Measurements from ENCODE around the gene HS3ST3A1. TPM values are rescaled to one million over a fixed set of nuclear protein-coding genes. Genes with fewer than 3 reads are reported as not detected.

Gene HS3ST3A1
- polyA plus RNA-seq, 1 donor = 1.6 TPM

DNA sequence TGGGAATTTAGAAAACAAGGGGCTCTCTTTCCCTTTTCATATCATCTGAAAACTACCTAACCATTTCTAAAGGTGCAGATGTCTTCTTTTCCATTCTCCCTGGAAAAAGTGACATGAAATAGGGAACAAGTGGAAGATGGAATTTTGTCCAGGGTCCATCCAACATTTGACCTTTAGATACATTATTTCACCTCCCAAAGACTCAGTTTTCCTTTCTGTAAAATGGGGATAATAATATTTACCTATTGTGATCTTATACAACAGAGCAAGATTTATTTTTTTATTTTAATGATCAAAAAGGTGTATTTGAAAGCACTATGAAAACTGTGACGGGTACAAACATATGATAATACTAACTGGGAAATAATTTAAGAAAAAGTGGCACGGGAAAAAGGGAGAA is 106.3 kb downstream of the HS3ST3A1 start:
- DNase-seq = no peak

DNA sequence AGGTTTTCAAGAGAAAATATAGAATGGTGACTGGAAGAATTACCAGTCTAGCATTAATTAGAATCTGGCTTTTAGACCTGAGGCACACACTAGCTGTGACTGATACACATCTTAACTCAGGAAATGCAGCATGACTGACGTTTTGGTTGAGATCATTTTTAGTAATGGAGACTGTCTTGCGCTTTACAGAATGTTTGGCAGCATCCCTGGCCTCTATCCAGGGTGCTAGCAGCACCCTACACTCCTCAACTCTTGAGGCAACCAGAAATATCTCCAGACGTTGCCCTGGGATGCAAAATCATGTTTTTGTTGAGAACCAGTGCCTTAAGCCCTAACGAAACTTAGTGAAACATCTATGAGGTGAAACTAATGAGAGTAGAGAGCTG is 109.0 kb downstream of the HS3ST3A1 start:
- no peak for DNase-seq

DNA sequence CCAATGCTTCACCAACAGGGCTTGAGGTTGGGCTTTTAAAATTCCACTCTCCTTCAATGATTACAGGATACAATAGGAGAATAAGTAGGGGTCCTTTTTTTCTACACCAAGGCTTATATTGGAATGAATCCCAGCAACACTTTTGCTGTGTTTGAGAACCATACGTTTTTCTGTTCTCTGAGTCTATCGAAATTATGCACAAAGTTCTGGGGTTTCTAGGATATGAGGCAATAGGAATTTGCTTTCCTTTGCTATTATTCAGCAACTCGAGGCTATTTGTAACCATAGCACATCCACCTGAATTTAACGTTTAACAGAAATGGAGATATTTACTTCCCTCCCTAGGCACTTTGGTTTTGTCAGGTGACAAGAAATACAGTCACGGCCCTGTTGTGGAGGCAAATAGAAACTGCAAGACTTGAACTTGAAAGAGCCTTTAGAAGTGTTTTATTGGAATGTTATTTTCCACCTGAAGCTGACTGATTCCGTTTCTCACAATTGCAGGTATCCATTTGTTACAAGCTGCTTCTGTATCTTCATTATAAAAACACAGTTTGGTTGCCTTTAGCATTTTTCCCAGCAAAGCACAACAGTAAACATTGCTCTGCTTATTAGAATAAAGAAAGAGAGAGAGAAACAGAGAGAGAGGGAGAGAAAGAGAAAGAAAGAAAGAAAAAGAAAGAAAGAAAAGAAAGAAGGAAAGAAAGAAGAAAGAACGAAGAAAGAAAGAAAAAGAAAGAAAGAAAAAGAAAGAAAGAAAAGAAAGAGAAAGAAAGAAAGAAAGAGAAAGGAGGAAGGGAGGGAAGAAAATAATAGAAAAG is 109.6 kb downstream of the HS3ST3A1 start:
- DNase-seq = no peak

DNA sequence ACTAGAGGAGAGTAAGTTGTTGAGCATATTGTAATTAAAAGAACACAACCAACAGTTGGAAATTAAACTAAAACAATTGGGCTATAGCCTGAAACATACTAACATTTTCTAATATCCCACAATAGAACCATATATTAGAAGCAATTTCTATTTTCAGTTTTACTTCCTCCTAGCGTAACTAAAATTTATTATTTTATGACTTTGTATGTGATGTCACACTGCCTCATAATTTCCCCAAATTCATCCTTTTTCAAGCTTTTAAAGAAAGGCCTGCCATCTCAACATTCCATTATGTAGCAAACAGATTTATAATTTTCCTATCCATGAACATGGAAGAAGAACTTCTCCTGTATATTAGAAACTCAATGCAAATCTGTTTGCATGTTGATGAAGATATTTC is 110.2 kb downstream of the HS3ST3A1 start:
- DNase-seq = no peak

DNA sequence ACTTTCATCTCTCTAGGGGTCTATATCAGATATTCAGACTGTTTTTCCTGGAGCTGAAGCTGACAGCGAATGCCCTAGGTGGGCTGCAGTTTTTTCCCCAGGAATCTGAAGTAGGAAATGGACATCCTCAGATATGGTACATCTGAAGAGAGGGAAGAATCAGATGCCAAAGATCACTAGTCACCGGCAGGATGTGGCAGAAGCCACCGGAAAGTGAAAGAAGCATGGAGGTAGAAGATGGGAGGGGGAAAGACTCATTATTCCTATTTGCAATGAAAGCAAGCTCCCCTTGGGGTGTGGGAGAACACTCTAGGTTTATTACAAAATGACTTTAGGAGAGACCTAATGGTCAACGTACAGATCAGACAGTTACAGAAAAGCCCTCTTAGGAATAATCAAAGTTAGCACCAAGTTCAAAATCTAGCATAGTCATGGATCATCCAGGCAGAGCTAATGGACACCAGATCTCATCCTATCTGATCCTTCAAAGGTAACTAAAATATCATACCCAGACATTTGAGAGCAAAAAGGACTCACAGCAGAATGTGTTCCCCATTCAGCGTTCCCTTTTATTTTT is 110.7 kb downstream of the HS3ST3A1 start:
- DNase-seq = no peak

DNA sequence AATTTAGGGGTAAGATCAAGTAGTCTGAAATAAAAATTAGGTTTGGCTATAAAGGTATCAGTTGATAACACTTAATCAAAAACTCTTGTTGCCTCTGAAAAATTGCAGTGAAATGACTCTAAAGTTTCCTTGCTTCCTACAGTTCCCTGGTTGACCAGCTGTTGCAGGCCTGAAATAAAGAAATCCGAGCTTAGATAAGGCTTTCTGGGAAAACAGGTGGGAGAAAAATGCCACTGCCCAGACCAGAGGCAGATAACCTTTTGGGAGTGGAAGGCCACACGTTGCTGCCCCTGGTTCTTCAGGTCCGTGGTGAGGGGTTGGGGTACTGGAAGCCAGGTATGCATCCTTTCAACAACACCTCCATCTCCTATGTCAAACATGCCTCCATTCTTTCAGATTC is 111.3 kb downstream of the HS3ST3A1 start:
- DNase-seq = no peak

DNA sequence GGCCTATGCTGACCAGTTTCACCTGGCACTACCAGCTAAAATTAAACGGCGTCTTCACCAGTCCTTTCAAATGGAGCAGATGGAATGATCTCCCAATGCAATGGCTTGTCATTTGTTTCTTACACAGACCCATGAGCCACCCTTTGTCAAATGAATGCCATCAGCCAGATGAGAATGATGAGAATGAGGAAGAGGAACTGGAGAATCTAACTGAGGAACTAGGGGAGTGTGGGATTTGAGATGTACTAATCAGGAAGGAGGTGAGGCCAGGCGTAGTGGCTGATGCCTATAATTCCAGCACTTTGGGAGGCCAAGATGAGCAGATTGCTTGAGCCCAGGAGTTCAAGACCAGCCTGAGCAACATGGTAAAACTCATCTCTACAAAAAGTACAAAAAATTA is 116.4 kb downstream of the HS3ST3A1 start:
- DNase-seq = no peak

DNA sequence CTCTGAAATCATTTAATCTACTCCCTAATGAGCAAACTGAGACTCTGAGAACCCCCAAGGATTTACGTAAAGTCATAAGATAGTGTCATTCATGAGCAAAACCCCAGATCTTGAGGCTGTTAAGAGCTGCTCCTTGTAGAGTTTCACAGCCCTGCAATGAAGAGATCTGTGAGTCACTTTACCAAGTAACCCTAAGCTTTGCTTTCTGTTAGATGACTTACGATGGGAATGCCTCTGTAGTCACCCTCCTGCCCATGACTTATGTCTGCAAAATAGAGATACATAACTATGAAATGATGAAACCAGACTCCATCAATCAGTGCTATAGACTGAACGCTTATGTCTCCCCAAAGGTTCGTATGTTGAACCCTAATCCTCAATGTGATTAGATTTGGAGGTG is 117.7 kb downstream of the HS3ST3A1 start:
- DNase-seq = no peak

DNA sequence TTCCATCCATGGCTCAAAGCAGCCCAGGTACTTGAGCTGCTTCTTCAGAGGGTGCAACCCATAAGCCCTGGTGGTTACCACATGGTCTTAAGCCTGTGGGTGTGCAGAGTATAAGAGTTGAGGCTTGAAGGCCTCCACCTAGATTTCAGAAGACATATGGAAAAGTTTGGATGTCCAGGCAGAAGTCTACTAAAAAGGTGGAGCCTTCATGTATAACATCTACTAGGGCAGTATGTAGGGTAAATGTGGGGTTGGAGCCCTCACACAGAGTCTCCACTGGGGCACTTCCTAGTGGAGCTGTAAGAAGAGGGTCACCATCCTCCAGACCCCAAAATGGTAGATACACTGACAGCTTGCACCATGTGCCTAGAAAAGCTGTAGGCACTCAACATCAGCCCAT is 120.9 kb downstream of the HS3ST3A1 start:
- DNase-seq = no peak

DNA sequence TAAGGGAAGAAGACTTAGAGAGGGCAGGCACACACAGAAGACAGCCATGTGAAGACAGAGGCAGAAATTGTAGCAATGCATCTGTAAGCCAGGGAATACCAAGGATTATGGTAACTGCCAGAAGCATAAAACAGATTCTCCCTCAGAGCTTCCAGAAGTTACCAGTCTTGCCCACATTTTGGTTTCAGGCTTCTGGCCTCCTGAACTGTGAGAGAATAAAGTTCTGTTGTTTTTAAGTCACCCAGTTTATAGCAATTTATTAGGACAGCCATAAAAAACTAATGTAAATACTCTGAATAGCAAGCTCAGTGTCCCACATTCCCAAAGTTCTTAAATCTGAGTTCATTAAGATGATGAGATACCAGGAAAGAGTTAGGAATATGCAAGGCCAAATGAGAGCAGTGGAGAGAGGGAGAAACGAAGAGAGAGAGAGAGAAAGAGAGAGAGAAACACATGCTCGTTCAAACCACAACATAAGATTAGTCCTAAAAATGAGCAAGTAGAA is 123.4 kb downstream of the HS3ST3A1 start:
- no peak for DNase-seq

DNA sequence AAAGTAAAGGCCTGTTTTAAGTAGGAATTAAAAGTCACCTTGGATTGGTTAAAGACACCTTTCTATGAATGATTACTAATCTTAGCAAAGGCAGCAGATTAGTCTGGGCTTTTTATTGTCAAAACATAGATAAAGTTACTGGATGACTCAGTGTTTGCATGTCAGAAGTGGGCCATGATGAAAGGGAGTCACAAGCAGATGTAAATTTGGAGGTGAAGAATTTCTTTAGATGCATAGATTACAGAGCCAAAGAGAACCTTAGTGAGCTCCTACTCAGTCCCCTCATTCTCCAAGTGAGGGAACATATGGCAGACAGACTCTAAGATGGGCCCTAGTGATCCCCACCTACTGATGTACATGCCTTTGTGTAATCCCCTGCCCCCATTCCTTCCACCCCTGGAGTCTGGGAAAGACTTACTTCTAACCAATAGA is 124.5 kb downstream of the HS3ST3A1 start:
- DNase-seq = no peak

DNA sequence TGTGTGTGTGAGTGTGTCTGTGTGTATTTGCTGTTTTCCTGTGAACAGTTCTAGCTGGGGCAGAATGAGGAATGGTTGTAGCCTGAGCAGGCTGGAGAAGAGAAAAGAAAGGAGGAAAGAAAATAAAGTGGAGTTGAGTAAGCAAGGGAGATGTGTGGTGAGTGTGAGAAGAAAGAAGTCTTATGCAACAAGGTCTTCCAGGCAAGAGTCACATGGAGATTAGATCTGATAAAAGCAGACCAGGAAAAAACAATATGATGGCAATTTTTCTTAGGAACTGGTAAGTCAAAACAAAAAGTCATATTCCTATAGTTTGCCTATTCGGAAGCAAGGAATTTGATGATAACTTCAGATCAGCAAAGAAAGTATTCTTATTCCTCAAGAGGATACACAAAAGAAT is 125.0 kb downstream of the HS3ST3A1 start:
- no peak for DNase-seq

DNA sequence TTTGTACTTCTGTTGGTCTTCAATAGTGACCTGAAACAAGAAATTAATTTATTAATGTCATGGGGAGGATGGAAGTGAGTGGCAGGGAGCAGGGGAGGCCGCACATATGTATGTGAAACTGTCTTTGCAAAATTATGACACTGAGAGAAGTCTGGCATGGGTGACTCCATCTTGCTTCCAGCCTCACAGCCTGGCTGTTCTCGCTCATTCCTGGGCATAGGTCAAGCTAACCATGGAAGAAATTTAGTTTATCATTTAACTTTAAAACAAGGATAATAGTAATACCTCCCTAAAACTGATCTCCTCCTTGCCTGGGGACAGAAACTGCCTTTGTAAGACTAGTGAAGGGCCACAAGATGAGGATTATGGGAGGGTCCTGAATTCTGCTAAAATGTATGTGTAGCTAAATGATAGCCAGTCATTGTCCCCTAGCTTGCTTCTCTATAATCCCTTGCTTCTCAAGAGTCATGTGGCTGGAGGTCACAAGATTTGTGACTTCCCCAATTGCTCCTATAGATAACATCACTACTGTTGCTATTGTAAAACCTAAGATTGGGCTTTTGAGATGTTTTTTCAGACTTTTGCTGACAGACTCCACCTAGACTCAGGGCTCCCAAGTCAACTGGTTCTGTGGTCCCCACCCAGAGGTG is 126.0 kb downstream of the HS3ST3A1 start:
- no peak for DNase-seq

DNA sequence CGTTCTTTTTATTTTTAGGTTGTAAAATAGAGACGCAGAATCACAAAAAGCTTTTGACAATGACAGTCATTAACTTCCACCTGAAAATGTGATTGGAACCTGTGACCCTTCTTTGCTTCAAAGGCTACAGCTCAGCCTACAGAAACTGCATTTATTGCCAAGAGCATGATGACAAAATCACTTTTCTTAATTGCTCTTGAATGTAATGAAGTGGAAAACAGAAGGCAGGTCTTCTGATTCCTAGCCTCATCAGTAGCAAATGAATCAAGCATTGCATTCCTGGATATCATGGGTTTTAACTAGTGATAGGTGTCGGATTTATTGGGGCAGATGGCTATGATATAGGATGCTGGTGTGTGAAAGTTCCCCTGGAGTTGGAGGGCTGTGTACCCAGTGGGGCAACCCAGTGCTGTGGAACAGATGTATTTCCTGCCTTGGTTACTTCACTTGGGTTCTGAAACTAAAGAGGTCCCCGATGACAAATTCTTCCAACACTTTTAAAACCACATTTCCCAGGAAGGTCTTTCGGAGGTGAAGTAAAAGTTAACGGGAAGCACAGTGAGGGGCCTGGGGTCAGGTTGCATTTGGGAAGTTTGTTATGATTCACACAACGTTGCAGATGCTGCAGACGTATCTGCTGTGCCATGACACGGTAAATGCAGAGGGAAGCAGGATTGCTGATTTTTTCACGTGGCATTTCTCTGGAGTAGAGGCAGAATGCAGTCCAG is 127.5 kb downstream of the HS3ST3A1 start:
- DNase-seq = no peak

DNA sequence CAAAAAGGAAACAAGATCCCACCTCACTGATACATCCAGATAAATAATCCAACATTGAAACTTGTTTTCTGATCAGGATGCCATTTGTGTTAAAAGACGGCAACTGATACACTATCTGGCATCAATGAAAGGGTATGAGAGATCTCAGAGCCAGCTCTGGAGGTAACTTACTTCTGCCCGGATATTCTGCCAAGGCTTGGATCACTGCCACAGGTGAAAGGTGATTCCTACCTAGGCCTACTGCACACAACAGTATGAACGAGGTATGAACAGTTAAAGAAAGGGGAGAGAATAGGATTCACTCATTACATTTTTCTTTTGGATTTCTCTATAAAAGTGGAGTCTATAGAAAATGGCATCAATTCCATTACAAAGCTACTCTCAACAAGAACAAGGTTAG is 136.1 kb downstream of the HS3ST3A1 start:
- DNase-seq = no peak

DNA sequence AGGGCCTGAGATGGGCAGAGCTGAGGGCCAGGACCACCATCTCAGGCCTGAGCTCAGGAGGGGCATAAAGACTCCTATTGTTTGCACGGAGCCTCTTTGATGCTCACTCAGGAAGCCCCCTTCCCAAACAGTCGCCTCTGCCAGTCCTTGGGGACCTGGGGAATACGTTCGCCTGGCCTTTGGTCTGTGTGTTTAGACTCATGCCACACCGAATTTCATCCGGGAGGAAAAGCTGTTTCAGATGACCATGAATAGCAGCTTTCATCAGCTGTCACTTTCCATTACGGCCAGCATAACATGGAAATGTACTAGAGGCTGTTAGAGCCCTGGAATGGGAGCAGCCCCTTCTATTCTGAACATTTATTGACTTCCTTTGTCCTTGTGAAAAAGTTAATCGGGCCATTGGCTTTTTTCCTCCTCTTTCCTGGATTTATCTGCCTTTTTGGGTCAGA is 139.0 kb downstream of the HS3ST3A1 start:
- no peak for DNase-seq

DNA sequence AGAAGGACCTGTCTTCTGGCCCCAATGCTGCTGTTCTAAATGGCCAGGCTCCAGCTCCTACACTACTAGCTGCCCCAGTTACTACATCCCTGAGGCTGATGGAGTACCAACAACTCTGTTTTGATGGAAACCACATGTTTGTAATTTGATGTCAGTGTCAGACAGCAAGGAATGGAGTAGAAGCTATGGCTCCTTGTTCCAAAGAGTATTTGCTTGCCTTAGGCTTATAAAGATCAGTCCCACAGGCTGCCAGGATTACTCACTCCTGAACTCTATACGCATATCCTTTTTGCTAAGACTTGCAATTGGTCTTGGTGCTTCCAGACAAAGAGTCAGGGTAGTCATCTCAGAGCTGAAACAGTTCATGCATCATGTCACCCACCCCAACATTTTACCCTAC is 139.6 kb downstream of the HS3ST3A1 start:
- no peak for DNase-seq

DNA sequence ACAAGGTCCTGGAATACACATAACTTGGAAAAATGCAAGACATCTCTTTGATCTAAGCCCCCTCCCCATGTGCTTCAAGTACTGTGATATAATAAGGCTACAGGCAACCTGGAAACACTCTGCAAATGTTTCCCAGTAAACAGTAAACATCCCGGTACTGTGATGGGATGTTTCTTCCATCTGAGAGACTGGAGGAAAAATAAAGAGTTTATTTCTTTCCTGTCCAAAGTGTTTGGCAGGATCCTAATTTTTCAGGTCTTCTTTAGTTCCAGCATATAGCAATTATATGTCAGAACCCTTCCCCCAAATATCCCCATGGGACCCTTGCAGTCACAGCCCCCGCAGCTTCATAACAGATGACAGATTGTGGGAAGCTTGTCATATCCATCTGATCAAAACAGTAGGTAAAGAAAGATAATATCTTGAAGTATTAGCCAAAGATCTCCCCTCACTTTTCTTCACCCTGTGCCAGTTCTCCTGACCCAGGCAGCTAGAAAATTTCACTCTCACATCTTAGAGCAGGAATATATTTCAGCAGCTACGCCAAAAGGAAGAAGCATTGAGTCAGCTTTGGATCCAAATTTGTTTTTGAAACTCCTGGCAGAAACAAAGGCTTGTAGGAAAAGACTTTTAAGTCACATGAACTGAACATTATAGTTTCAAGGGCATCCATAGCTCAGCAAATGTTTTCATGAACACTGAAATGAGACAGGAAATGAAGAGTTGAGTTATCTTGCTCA is 141.3 kb downstream of the HS3ST3A1 start:
- no peak for DNase-seq

DNA sequence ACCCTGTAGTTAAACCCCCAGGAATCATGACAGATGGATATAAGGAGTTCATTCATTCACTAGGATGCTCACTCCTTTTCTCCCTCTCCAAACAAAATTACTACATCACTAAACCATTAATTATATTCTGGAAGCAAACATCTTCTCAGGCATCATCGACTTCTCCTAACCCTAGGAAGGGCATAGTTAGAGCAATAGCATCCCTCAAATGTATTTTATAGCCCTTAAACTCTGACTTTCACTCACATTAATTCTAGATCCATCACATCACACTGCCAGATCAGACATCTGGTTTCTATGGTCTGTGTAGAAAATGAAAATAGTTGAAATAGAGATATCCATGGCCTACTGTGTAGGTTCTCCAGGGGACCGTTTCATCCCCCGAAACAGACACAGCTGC is 143.9 kb downstream of the HS3ST3A1 start:
- DNase-seq = no peak

All from left kidney (tissue), 2 donors.